Omental fat pad (tissue), 4 donors: ENCODE data around the gene PNISR. TPM values are rescaled to one million over a fixed set of nuclear protein-coding genes. Genes with fewer than 3 reads are reported as not detected.
"Not testable (repeated sequence)": the region's sequence is repeated elsewhere in the genome, so short reads cannot be mapped to it uniquely, and the experiment has no call there.

Source experiments
- ATAC-seq: fragments of 150-250 bp; one replicate; pipeline ENCODE4 v1.9.1; 2016; ENCODE audit warnings: mild to moderate bottlenecking, moderate library complexity; ENCODE audit not compliant: low FRiP score
- DNase-seq: peaks from one replicate; pipeline ENCODE4 v3.0.0-alpha.2; 2019; ENCODE audit warnings: low spot score
- CTCF ChIP-seq, 3 donors: fragments of 450-650 bp; IDR thresholded peaks; one replicate each; pipeline ENCODE4 v1.5.1; 2016 to 2017; ENCODE audit warnings: antibody characterized with exemption in 3 of 3, mild to moderate bottlenecking in 3 of 3, moderate library complexity in 2 of 3
- total RNA-seq, 4 donors: library from RNA; depleted of rRNA; stranded (reverse); fragments of >200 nt; gene quantifications; one replicate each; pipeline ENCODE4 v1.1.0, GENCODE V29; 2016

PNISR gene
- total RNA-seq: 100 to 1,000 TPM in 2 of 4 donors, 10 to 100 TPM in 2; 94.9 to 186 (median 98.0) TPM

- no peak for TF ChIP-seq CTCF (IDR thresholded peaks at IDR 0.05)
- DNase-seq (peak; percentile 68), ATAC-seq (peak; percentile 96)
These were observed at the start of gene PNISR for GRCh38 chr6:99424761-99425646. TSS of gene PNISR (minus strand) at chr6:99425308. CDS start at chr6:99414659, 10,649 bp downstream.

GRCh38 chr6:99473730-99474129 is 48.6 kb upstream of the PNISR start:
- no peak for ATAC-seq
- DNase-seq: no peak
- TF ChIP-seq CTCF (IDR thresholded peaks at IDR 0.05): no peak

GRCh38 chr6:99471638-99472037 is 46.5 kb upstream of the PNISR start:
- DNase-seq (no peak), ATAC-seq (no peak)

GRCh38 chr6:99467509-99468106 is 42.5 kb upstream of the PNISR start:
- ATAC-seq: no peak
- TF ChIP-seq CTCF (IDR thresholded peaks at IDR 0.05): no peak
- DNase-seq: no peak

More at GRCh38 chr6:99471638-99472037, 46.5 kb upstream of the PNISR start:
- TF ChIP-seq CTCF (IDR thresholded peaks at IDR 0.05): no peak

- not testable (repeated sequence) for ATAC-seq, DNase-seq
These were observed 34.0 kb upstream of the PNISR start for GRCh38 chr6:99459133-99459532.

- TF ChIP-seq CTCF (IDR thresholded peaks at IDR 0.05): no peak
- no peak for DNase-seq
- ATAC-seq: no peak
These were observed 33.2 kb upstream of the PNISR start for GRCh38 chr6:99458319-99458718.

- no peak for TF ChIP-seq CTCF (IDR thresholded peaks at IDR 0.05)
- DNase-seq (no peak), ATAC-seq (no peak)
These were observed 21.0 kb upstream of the PNISR start for GRCh38 chr6:99446076-99446475.
